GM10248 (cell line): ENCODE measurements around the gene TOX2.
A peak's percentile ranks its signal among the peaks of the same experiment; 100 is the strongest.

Experiments
- CTCF ChIA-PET: fragments of 300-600 bp; sonication (Branson Sonifier 250); formaldehyde crosslinking; extraction: SDS; loops from one replicate; lab custom pipeline; 2021; ENCODE audit warnings: antibody characterized with exemption; lab: Yijun Ruan, JAX
- POLR2A ChIA-PET: fragments of 350-650 bp; sonication (Branson Sonifier 250); formaldehyde crosslinking; extraction: SDS; loops from one replicate; lab custom pipeline; 2020; ENCODE audit warnings: antibody characterized with exemption; lab: Yijun Ruan, JAX
- DNase-seq: peaks from one replicate; pipeline ENCODE4 v3.0.0; 2012; ENCODE audit errors: extremely low spot score
- CTCF ChIP-seq: IDR thresholded peaks from 2 replicates; pipeline ENCODE4 v1.5.1; 2012; ENCODE audit warnings: mild to moderate bottlenecking, low read depth; ENCODE audit errors: extremely low read depth, missing control alignments, control extremely low read depth

The TOX2 gene

GRCh38 chr20:44052166-44052565 is 137.5 kb downstream of the TOX2 start:
- ChIA-PET CTCF (no interaction called here), POLR2A (no interaction called here)

GRCh38 chr20:44053046-44053445 is 138.4 kb downstream of the TOX2 start:
- POLR2A ChIA-PET = no interaction called here
- CTCF ChIA-PET = no interaction called here
- TF ChIP-seq CTCF = no peak
- no peak for DNase-seq

More at GRCh38 chr20:44052166-44052565, 137.5 kb downstream of the TOX2 start:
- no peak for TF ChIP-seq CTCF
- DNase-seq = no peak

GRCh38 chr20:44054118-44054517 is 139.5 kb downstream of the TOX2 start:
- POLR2A ChIA-PET = no interaction called here
- CTCF ChIA-PET = no interaction called here
- TF ChIP-seq CTCF = no peak

GRCh38 chr20:44054849-44055248 is 140.2 kb downstream of the TOX2 start:
- no peak for DNase-seq
- TF ChIP-seq CTCF = no peak
- CTCF ChIA-PET = no interaction called here
- POLR2A ChIA-PET = no interaction called here

More at GRCh38 chr20:44054118-44054517, 139.5 kb downstream of the TOX2 start:
- DNase-seq = no peak

GRCh38 chr20:44056010-44056698 is 141.5 kb downstream of the TOX2 start:
- peak; percentile 32 for TF ChIP-seq CTCF
- no peak for DNase-seq
- ChIA-PET POLR2A (no interaction called here), CTCF (interaction anchor here (1.4 to 1.5 kb wide), 2 partner anchors 24 to 25 kb away, joined by 3 read pairs; no protein-coding TSS in a partner anchor)

GRCh38 chr20:44057698-44058675 is 143.3 kb downstream of the TOX2 start:
- no peak for DNase-seq
- no peak for TF ChIP-seq CTCF
- POLR2A ChIA-PET = no interaction called here
- CTCF ChIA-PET = interaction anchor here (0.9 to 2.9 kb wide), 5 partner anchors 11 to 308 kb away, joined by 4 to 14 read pairs (median 4); no protein-coding TSS in a partner anchor
